Upper lobe of left lung (tissue), 4 donors: ENCODE data around the gene SNX5.

Experiments
- POLR2A ChIP-seq, 4 donors: fragments of 450-650 bp; IDR thresholded peaks; one replicate each; pipeline ENCODE4 v1.5.1; 2016 to 2017; ENCODE audit warnings: antibody characterized with exemption in 4 of 4, mild to moderate bottlenecking in 2 of 4
- POLR2AphosphoS5 ChIP-seq, 2 donors: sonication (generic); formaldehyde crosslinking; IDR thresholded peaks; one replicate each; pipeline ENCODE4 v1.5.1; 2017; ENCODE audit warnings: antibody characterized with exemption in 2 of 2
- TF ChIP-seq, protein P1 (sequence below), 6 experiments: fragments of 450-650 bp in 4 of 6; fragments of 200-600 bp in 2 of 6; sonication (generic) in 2 of 6; IDR thresholded peaks; one replicate each; pipeline ENCODE4 v1.5.1; 2016 to 2019; ENCODE audit warnings: antibody characterized with exemption in 6 of 6

DNA sequence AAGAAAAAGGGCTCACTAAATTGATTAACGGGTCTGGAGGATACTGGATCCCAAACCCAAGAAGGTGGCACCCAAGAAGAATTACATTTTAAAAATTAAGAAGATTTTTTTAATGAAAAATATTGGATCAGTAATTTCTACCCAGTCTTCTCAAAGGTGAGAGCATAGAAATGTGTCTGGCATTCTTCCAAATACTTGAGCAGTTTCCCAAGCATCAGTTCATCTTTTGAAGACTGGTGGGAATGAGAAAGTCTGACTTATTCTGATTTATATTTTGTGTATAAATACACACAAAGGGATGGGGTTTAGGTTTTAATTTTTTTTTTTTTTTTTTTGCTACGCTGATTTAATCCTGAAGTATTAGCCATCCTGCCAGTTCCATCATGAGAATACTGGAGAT, 3.5 kb upstream of the SNX5 start:
- TF ChIP-seq, protein P1, sequence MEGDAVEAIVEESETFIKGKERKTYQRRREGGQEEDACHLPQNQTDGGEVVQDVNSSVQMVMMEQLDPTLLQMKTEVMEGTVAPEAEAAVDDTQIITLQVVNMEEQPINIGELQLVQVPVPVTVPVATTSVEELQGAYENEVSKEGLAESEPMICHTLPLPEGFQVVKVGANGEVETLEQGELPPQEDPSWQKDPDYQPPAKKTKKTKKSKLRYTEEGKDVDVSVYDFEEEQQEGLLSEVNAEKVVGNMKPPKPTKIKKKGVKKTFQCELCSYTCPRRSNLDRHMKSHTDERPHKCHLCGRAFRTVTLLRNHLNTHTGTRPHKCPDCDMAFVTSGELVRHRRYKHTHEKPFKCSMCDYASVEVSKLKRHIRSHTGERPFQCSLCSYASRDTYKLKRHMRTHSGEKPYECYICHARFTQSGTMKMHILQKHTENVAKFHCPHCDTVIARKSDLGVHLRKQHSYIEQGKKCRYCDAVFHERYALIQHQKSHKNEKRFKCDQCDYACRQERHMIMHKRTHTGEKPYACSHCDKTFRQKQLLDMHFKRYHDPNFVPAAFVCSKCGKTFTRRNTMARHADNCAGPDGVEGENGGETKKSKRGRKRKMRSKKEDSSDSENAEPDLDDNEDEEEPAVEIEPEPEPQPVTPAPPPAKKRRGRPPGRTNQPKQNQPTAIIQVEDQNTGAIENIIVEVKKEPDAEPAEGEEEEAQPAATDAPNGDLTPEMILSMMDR (IDR thresholded peaks at IDR 0.05) = no peak
- TF ChIP-seq POLR2AphosphoS5 (IDR thresholded peaks at IDR 0.05) (no peak), POLR2A (IDR thresholded peaks at IDR 0.05) (no peak)
